Cardiac fibroblast (primary cell): ENCODE data around the gene KCNMA1.

ENCODE experiments used
- DNase-seq, 2 donors: peaks; one replicate each; pipeline versions ENCODE4 v3.0.0 to v3.0.0-alpha.2; 2010; ENCODE audit warnings: low read depth in 2 of 2
- H3K4me3 ChIP-seq, 2 donors: replicated peaks in 1 of 2; 1 replicate in 1 of 2; 2 replicates in 1 of 2; pipeline ENCODE4 v1.5.1; 2011; ENCODE audit warnings: low read depth in 2 of 2, low read length in 2 of 2, mild to moderate bottlenecking in 2 of 2, moderate library complexity in 1 of 2
- CTCF ChIP-seq: IDR thresholded peaks from one replicate; pipeline ENCODE4 v1.5.1; 2011; ENCODE audit warnings: low read depth, mild to moderate bottlenecking, low read length, inconsistent platforms

KCNMA1 gene

GRCh38 chr10:77556990-77557601 is 80.5 kb downstream of the KCNMA1 start:
- TF ChIP-seq CTCF, result no peak
- H3K4me3 ChIP-seq, result no peak overlapping the region
- DNase-seq, result no peak

- TF ChIP-seq CTCF, result no peak
- peak; percentile 24 to 41 for DNase-seq
- H3K4me3 ChIP-seq, result no peak overlapping the region
These were observed 81.9 kb downstream of the KCNMA1 start for GRCh38 chr10:77555591-77556212.

- H3K4me3 ChIP-seq, result no peak overlapping the region
- no peak for DNase-seq
- no peak for TF ChIP-seq CTCF
These were observed 82.6 kb downstream of the KCNMA1 start for GRCh38 chr10:77554996-77555397.

GRCh38 chr10:77553966-77554365 is 83.6 kb downstream of the KCNMA1 start:
- DNase-seq, result no peak
- TF ChIP-seq CTCF, result no peak
- H3K4me3 ChIP-seq, result no peak overlapping the region

- H3K4me3 ChIP-seq, result no peak overlapping the region
- no peak for TF ChIP-seq CTCF
- no peak for DNase-seq
These were observed 84.3 kb downstream of the KCNMA1 start for GRCh38 chr10:77553311-77553710.

GRCh38 chr10:77552252-77552651 is 85.4 kb downstream of the KCNMA1 start:
- no peak for TF ChIP-seq CTCF
- DNase-seq, result no peak
- H3K4me3 ChIP-seq, result no peak overlapping the region
